Neuronal stem cell (in vitro differentiated cells): ENCODE data around the gene SEMA3F.
A peak's percentile ranks its signal among the peaks of the same experiment; 100 is the strongest.

Experiments
- DNase-seq: peaks from one replicate; pipeline ENCODE4 v3.0.0-alpha.2; 2013; ENCODE audit warnings: low spot score
- H2AFZ ChIP-seq: one replicate; pipeline ENCODE4 v1.6.1; 2013; ENCODE audit warnings: mild to moderate bottlenecking, low read length, inconsistent platforms
- H2AK5ac ChIP-seq: 2 replicates; pipeline ENCODE4 v1.6.1; 2013; ENCODE audit warnings: low read depth, mild to moderate bottlenecking, inconsistent platforms, low read length, moderate library complexity, mixed read lengths
- H2BK120ac ChIP-seq: 2 replicates; pipeline ENCODE4 v1.6.1; 2013; ENCODE audit warnings: low read depth, mild to moderate bottlenecking, inconsistent platforms, low read length, moderate library complexity, mixed read lengths
- H2BK12ac ChIP-seq: one replicate; pipeline ENCODE4 v1.6.1; 2013; ENCODE audit warnings: low read length, inconsistent platforms
- H2BK15ac ChIP-seq: 2 replicates; pipeline ENCODE4 v1.6.1; 2013; ENCODE audit warnings: mild to moderate bottlenecking, low read length, inconsistent platforms, mixed read lengths
- H2BK5ac ChIP-seq: one replicate; pipeline ENCODE4 v1.6.1; 2013; ENCODE audit warnings: inconsistent platforms, mild to moderate bottlenecking, low read length, moderate library complexity
- H3K14ac ChIP-seq: one replicate; pipeline ENCODE4 v1.6.1; 2013; ENCODE audit warnings: low read length, inconsistent platforms
- H3K18ac ChIP-seq: 2 replicates; pipeline ENCODE4 v1.6.1; 2013; ENCODE audit warnings: low read length, inconsistent platforms
- H3K23ac ChIP-seq: 2 replicates; pipeline ENCODE4 v1.6.1; 2013; ENCODE audit warnings: low read depth, mild to moderate bottlenecking, mixed read lengths, low read length, inconsistent platforms; ENCODE audit not compliant: poor library complexity
- H3K27ac ChIP-seq: replicated peaks from 3 replicates; pipeline ENCODE4 v1.5.1; 2013; ENCODE audit warnings: low read length, inconsistent platforms
- H3K27me3 ChIP-seq, 3 experiments: 2 replicates each; pipeline ENCODE4 v1.6.1; 2013; ENCODE audit warnings: low read length in 3 of 3, mild to moderate bottlenecking in 2 of 3, inconsistent platforms in 1 of 3, low read depth in 1 of 3, mixed read lengths in 1 of 3, moderate library complexity in 1 of 3; ENCODE audit not compliant: control insufficient read depth in 3 of 3, insufficient read depth in 3 of 3
- H3K36me3 ChIP-seq, 2 donors: replicated peaks in 1 of 2; 2 replicates each; pipeline ENCODE4 v1.6.1; 2013; ENCODE audit warnings: low read length in 2 of 2; ENCODE audit not compliant: control insufficient read depth in 2 of 2, insufficient read depth in 2 of 2
- H3K4ac ChIP-seq: 2 replicates; pipeline ENCODE4 v1.6.1; 2013; ENCODE audit warnings: inconsistent platforms, mild to moderate bottlenecking, low read length, moderate library complexity
- H3K4me1 ChIP-seq, 2 donors: 1 replicate in 1 of 2; 2 replicates in 1 of 2; pipeline ENCODE4 v1.6.1; 2013; ENCODE audit warnings: low read length in 2 of 2, low read depth in 1 of 2; ENCODE audit not compliant: control insufficient read depth in 2 of 2, insufficient read depth in 1 of 2
- H3K4me2 ChIP-seq: one replicate; pipeline ENCODE4 v1.6.1; 2013; ENCODE audit warnings: mild to moderate bottlenecking, low read length, inconsistent platforms; ENCODE audit not compliant: insufficient read depth, poor library complexity, severe bottlenecking
- H3K4me3 ChIP-seq, 2 donors: 2 replicates each; pipeline ENCODE4 v1.5.1; 2013; ENCODE audit warnings: low read length in 2 of 2, mild to moderate bottlenecking in 2 of 2, inconsistent platforms in 1 of 2, moderate library complexity in 1 of 2
- H3K79me1 ChIP-seq: one replicate; pipeline ENCODE4 v1.6.1; 2013; ENCODE audit warnings: low read depth, mild to moderate bottlenecking, inconsistent platforms, low read length, moderate library complexity
- H3K9ac ChIP-seq: one replicate; pipeline ENCODE4 v1.6.1; 2013; ENCODE audit warnings: mild to moderate bottlenecking, low read depth, low read length, inconsistent platforms; ENCODE audit not compliant: poor library complexity
- H3K9me3 ChIP-seq, 2 donors: replicated peaks in 1 of 2; 2 replicates each; pipeline versions ENCODE3 to v1.6.1; 2013; ENCODE audit warnings: low read length in 2 of 2, mild to moderate bottlenecking in 2 of 2, inconsistent platforms in 1 of 2, low read depth in 1 of 2, mixed read lengths in 1 of 2, moderate library complexity in 1 of 2; ENCODE audit not compliant: control insufficient read depth in 2 of 2, insufficient read depth in 1 of 2
- H4K8ac ChIP-seq: one replicate; pipeline ENCODE4 v1.6.1; 2013; ENCODE audit warnings: low read depth, mild to moderate bottlenecking, inconsistent platforms, low read length, moderate library complexity
- H4K91ac ChIP-seq: one replicate; pipeline ENCODE4 v1.6.1; 2013; ENCODE audit warnings: low read length, low read depth, mild to moderate bottlenecking, inconsistent platforms; ENCODE audit not compliant: poor library complexity
- WGBS, 2 donors: extraction: QIAGEN DNeasy Blood & Tissue Kit; methylation state at CpG; one replicate each; pipeline ENCODE4 v1.1.7; 2013; ENCODE audit warnings: missing lambda C conversion rate in 2 of 2, mixed read lengths in 1 of 2; ENCODE audit not compliant: insufficient read length in 2 of 2, insufficient replicate concordance in 1 of 2; ENCODE audit errors: extremely low coverage in 2 of 2; 5-methylcytosine and 5-hydroxymethylcytosine counted together

SEMA3F gene

DNA sequence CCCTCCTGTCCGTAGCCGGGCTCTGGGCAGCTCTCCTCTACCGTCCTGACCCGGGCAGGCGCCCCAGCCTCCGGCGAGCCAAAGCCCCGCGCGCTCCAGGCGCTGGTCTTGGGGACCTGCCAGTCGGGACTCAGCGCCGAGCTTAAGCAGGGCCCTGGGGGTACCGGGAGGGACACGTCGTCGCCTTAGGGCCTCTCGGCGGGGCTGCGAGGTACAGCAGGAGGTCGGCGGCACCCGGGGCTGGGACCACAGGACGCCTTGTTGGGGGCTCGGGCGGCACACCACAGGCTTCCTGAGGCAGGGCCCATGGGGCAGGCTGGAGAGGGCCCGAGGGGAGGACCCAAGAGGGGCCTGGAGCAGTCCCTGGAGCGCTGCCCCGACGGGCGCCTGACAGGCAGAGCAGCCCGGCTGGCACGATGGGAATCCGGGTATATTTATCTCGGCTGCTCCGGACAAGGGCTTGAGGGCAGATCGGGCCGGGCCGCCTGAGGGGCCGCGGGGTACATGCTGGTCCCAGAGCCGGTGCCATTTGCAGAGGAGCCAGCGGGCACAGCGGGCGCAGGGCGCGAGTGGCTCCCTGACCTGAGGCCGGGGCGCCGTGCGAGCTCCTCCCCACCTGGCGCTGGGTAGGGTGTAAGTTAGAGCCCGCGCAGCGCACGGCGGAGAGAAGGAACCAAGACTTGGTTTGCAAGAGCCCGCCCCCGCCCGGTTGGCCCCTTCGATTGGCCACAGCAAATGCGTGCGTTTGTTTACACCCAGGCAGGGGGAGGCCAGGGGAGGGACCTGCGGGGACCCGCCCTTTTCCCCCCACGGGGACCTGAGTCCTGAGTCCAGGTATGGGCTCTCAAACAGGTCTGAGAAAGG lies 50.5 kb downstream of the SEMA3F start:
- peaks cover 1% of the 10 kb centered on the region for H3K79me1 ChIP-seq
- peak overlapping the region; percentile 60 for H2AK5ac ChIP-seq
- no peaks in the 10 kb centered on the region for H3K9me3 ChIP-seq
- peak overlapping the region; percentile 95 for H3K18ac ChIP-seq
- no peak overlapping the region for H2BK12ac ChIP-seq
- DNase-seq = no peak
- peak overlapping the region; percentile 99 for H2AFZ ChIP-seq
- peak overlapping the region; percentile 91 for H3K9ac ChIP-seq
- H2BK15ac ChIP-seq = peak overlapping the region; percentile 3
- peaks cover 18 to 30% of the 10 kb centered on the region in 2 donors for H3K4me1 ChIP-seq
- no peak overlapping the region for H3K4ac ChIP-seq
- WGBS, 2 donors = no CpG with 5 or more reads among the region's 67 CpGs
- no peak overlapping the region for H4K8ac ChIP-seq
- H3K36me3 ChIP-seq = no peaks in the 10 kb centered on the region
- no peak overlapping the region for H3K14ac ChIP-seq
- no peak overlapping the region for H2BK120ac ChIP-seq
- H3K23ac ChIP-seq = peak overlapping the region; percentile 36
- no peak overlapping the region for H4K91ac ChIP-seq
- H3K27ac ChIP-seq = no peak overlapping the region
- peak overlapping the region; percentile 52 to 85 for H3K4me3 ChIP-seq
- H2BK5ac ChIP-seq = no peak overlapping the region
- H3K4me2 ChIP-seq = peak overlapping the region; percentile 100
- H3K27me3 ChIP-seq = peaks cover 7 to 95% (median 20%) of the 10 kb centered on the region in 3 experiments

DNA sequence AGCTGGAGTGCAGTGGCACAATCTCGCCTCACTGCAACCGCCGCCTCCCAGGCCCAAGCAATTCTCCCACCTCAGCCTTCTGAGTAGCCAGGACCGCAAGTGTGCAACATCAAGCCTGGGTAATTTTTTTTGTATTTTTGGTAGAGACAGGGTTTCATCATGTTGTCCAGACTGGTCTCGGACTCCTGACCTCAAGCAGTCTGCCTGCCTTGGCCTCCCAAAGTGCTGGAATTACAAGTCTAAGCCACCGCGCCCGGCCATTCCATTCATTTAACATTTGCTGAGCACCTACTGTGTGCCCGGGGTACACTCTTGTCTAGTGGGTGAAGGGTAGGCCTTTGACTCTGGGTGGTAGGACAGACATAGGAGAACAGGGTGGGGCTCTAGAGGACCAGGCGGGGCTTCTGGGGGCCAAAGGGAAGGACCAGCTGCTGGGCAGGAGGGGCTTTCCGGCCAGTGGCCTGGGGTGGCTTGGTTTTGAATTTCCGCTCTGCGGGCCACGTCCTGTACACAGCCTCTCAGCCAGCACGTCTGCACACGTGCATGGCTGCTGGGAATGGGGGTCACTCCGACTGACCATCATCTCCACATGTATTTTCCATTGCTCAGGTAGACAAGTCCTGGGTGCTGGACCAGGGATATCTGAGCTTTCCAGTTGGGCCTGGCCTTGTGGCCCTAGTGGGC lies 52.4 kb downstream of the SEMA3F start:
- no CpG with 5 or more reads among the region's 17 CpGs for WGBS, 2 donors

DNA sequence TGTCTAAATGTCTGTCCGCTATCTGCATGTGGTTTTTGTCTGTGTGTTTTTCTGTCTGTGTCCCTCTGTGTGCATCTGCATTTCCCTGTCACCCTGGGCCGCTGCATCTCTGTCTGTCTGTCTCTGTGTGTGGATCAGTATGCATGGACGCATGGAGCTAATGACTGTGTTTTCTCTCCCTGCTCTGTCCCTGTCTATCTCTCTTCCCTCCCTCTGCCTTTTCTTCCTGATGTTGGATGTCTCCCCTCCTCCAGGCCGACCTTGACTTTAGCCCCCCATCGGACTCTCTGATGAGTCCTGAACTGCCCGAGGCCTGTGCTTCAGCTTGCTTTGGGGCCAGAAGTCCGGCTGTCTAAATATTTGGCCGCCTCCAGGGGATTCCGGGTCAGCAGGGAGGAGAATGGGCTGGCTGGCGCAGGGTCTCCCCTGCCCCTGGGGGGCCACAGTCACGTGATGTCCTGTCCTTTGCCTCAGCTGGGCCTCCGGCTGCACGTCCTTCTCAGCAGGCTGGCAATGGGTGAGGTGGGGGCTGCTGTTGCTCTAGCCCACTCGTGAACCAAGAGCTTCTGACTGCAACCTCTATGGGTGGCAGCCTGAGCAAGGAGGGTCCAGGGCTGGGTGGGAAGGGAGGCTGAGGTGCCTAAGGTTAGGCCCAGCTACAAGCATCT lies 53.7 kb downstream of the SEMA3F start:
- no peak overlapping the region for H2BK15ac ChIP-seq
- H2BK12ac ChIP-seq = no peak overlapping the region
- no peak overlapping the region for H2BK120ac ChIP-seq
- no peak overlapping the region for H4K91ac ChIP-seq
- H3K4me3 ChIP-seq = no peak overlapping the region
- H2BK5ac ChIP-seq = no peak overlapping the region
- H3K9ac ChIP-seq = peak overlapping the region; percentile 50
- no peak overlapping the region for H3K23ac ChIP-seq
- H2AFZ ChIP-seq = no peak overlapping the region
- H3K4ac ChIP-seq = no peak overlapping the region
- H4K8ac ChIP-seq = no peak overlapping the region
- no CpG with 5 or more reads among the region's 14 CpGs for WGBS, 2 donors
- H3K79me1 ChIP-seq = no peaks in the 10 kb centered on the region
- H3K14ac ChIP-seq = no peak overlapping the region
- no peak for DNase-seq
- H3K27ac ChIP-seq = no peak overlapping the region
- H3K27me3 ChIP-seq = peaks cover 7 to 85% (median 20%) of the 10 kb centered on the region in 3 experiments
- peak overlapping the region; percentile 44 for H3K18ac ChIP-seq
- peak overlapping the region; percentile 50 for H2AK5ac ChIP-seq
- H3K9me3 ChIP-seq = no peaks in the 10 kb centered on the region
- no peaks in the 10 kb centered on the region for H3K36me3 ChIP-seq
- H3K4me2 ChIP-seq = no peak overlapping the region
- H3K4me1 ChIP-seq = peaks cover 11 to 13% of the 10 kb centered on the region in 2 donors

More for the DNA sequence above, 52.4 kb downstream of the SEMA3F start:
- Histone ChIP-seq H3K9ac (peak overlapping the region; percentile 33), H3K4me1 (peaks cover 18 to 21% of the 10 kb centered on the region in 2 donors), H3K27me3 (peaks cover 7 to 89% (median 20%) of the 10 kb centered on the region in 3 experiments), H3K4ac (no peak overlapping the region), H2AK5ac (no peak overlapping the region), H3K14ac (no peak overlapping the region), H2BK5ac (no peak overlapping the region), H3K4me3 (no peak overlapping the region), H3K79me1 (no peaks in the 10 kb centered on the region), H2AFZ (no peak overlapping the region), H3K36me3 (no peaks in the 10 kb centered on the region), H3K4me2 (no peak overlapping the region), H3K27ac (no peak overlapping the region), H4K8ac (no peak overlapping the region), H3K23ac (no peak overlapping the region), H3K9me3 (no peaks in the 10 kb centered on the region), H3K18ac (no peak overlapping the region), H2BK120ac (no peak overlapping the region), H2BK15ac (no peak overlapping the region), H2BK12ac (no peak overlapping the region), H4K91ac (no peak overlapping the region)
- no peak for DNase-seq

DNA sequence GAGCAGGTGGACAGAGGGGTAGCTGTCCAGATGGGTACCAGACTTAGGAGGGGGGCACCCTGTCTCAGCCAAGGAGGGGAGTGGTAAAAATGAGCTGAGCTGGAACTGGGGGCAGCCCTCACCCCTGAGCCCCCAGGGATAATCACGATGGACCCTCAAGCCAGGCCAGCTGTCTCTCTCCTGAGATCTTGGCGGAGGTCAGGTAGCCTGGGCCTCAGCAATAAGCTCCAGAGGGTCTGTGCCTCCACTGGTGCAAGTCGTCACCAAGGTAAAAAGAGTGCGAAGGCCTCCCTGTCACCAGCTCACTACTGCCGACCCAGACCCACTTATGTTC lies 55.0 kb downstream of the SEMA3F start:
- H2BK15ac ChIP-seq = no peak overlapping the region
- H2AK5ac ChIP-seq = no peak overlapping the region
- no CpG with 5 or more reads among the region's 5 CpGs for WGBS, 2 donors
- H3K9me3 ChIP-seq = no peaks in the 10 kb centered on the region
- no peak overlapping the region for H3K23ac ChIP-seq
- no peaks in the 10 kb centered on the region for H3K36me3 ChIP-seq
- no peak overlapping the region for H4K8ac ChIP-seq
- no peak overlapping the region for H2BK120ac ChIP-seq
- H4K91ac ChIP-seq = no peak overlapping the region
- no peak overlapping the region for H2AFZ ChIP-seq
- no peak overlapping the region for H2BK5ac ChIP-seq
- no peaks in the 10 kb centered on the region for H3K79me1 ChIP-seq
- no peak overlapping the region for H3K18ac ChIP-seq
- no peak overlapping the region for H3K4me3 ChIP-seq
- no peak overlapping the region for H3K4ac ChIP-seq
- no peak overlapping the region for H3K9ac ChIP-seq
- DNase-seq = no peak
- peaks cover 7 to 85% (median 19%) of the 10 kb centered on the region in 3 experiments for H3K27me3 ChIP-seq
- H3K4me1 ChIP-seq = peaks cover 2 to 7% of the 10 kb centered on the region in 2 donors
- no peak overlapping the region for H3K14ac ChIP-seq
- no peak overlapping the region for H3K4me2 ChIP-seq
- H3K27ac ChIP-seq = no peak overlapping the region
- H2BK12ac ChIP-seq = no peak overlapping the region
